Activated B cell treated with CpG ODN at 0.5 μM for 24 hours (primary cell): Measurements from ENCODE around the gene NANOS1. TPM values are rescaled to one million over a fixed set of nuclear protein-coding genes. Genes with fewer than 3 reads are reported as not detected.
A peak's percentile ranks its signal among the peaks of the same experiment; 100 is the strongest.

Experiments used
- ATAC-seq: fragments of 200-7000 bp; cut with Tn5 transposase; one replicate; pipeline ENCODE4 v1.10.0; 2021; ENCODE audit warnings: low read depth, mild to moderate bottlenecking, moderate library complexity
- CTCF ChIA-PET: fragments of 350-600 bp; sonication (Branson Sonifier 250); formaldehyde crosslinking; loops from one replicate; lab custom pipeline; 2021; ENCODE audit warnings: antibody characterized with exemption; lab: Charles Lee
- POLR2A ChIA-PET: fragments of 350-600 bp; sonication (Branson Sonifier 250); formaldehyde crosslinking; loops from one replicate; lab custom pipeline; 2021; ENCODE audit warnings: antibody characterized with exemption; lab: Charles Lee
- DNase-seq: peaks from one replicate; pipeline ENCODE4 v3.0.0; 2022
- H3K27ac Mint-ChIP-seq: one replicate; pipeline ENCODE4 v1.8.0; 2020; ENCODE audit warnings: mixed read lengths
- H3K27me3 Mint-ChIP-seq: one replicate; pipeline ENCODE4 v1.8.0; 2021; ENCODE audit warnings: mixed read lengths
- H3K36me3 Mint-ChIP-seq: one replicate; pipeline ENCODE4 v1.8.0; 2021; ENCODE audit warnings: low read depth, mixed read lengths
- H3K4me1 Mint-ChIP-seq: one replicate; pipeline ENCODE4 v1.8.0; 2021; ENCODE audit warnings: mixed read lengths
- H3K4me3 Mint-ChIP-seq: one replicate; pipeline ENCODE4 v1.8.0; 2020; ENCODE audit warnings: mild to moderate bottlenecking, mixed read lengths
- H3K9me3 Mint-ChIP-seq: one replicate; pipeline ENCODE4 v1.8.0; 2020; ENCODE audit warnings: mixed read lengths
- CTCF ChIP-seq: fragments of 200-600 bp; IDR thresholded peaks from one replicate; pipeline ENCODE4 v1.8.0; 2022; ENCODE audit warnings: antibody characterized with exemption, mild to moderate bottlenecking
- intact Hi-C: fragments of 100-400 bp; cut with micrococcal nuclease; formaldehyde crosslinking; loops from one replicate; pipeline ENCODE4 v1.15.1; 2024
- total RNA-seq: library from RNA; stranded (reverse); gene quantifications from 2 replicates; pipeline ENCODE4 v1.2.3, GENCODE V29; 2022

NANOS1 gene
- total RNA-seq, 1 donor from 2014 or later = 0.33 TPM

GRCh38 chr10:119028900-119029612, 458 bp upstream of the NANOS1 start:
- Mint-ChIP-seq H3K9me3 (no peaks in the 10 kb centered on the region), H3K4me3 (peak overlapping the region; percentile 71), H3K4me1 (peaks cover 22% of the 10 kb centered on the region), H3K36me3 (peaks cover 18% of the 10 kb centered on the region), H3K27ac (no peak overlapping the region), H3K27me3 (peaks cover 24% of the 10 kb centered on the region)
- POLR2A ChIA-PET = interaction anchor here (0.6 to 1.9 kb wide), 2 partner anchors 135 to 274 kb away, joined by 3 to 5 read pairs; partner anchors contain the start of gene CACUL1
- no peak for TF ChIP-seq CTCF
- ATAC-seq (peak; percentile 45), DNase-seq (peak; percentile 59)
- intact Hi-C loops = no loop called here
- CTCF ChIA-PET = no interaction called here

GRCh38 chr10:119030421-119031250, 1.1 kb downstream of the NANOS1 start:
- no peaks in the 10 kb centered on the region for H3K9me3 Mint-ChIP-seq
- peaks cover 22% of the 10 kb centered on the region for H3K4me1 Mint-ChIP-seq
- ChIA-PET POLR2A (interaction anchor here (1.3 to 1.9 kb wide), 2 partner anchors 9 to 276 kb away, joined by 3 to 5 read pairs; partner anchors contain the start of gene CACUL1), CTCF (no interaction called here)
- H3K27ac Mint-ChIP-seq = peak overlapping the region; percentile 68
- intact Hi-C loops = loop anchor here (1.0 to 10.0 kb wide), 5 partner anchors 50 to 688 kb away; partner anchors contain the start of genes CACUL1, EIF3A, FAM204A and SFXN4
- DNase-seq (peak; percentile 72), ATAC-seq (peak; percentile 80)
- peaks cover 23% of the 10 kb centered on the region for H3K27me3 Mint-ChIP-seq
- no peak for TF ChIP-seq CTCF
- H3K4me3 Mint-ChIP-seq = peak overlapping the region; percentile 75
- H3K36me3 Mint-ChIP-seq = peaks cover 27% of the 10 kb centered on the region

GRCh38 chr10:119031496-119032059, 2.1 kb downstream of the NANOS1 start:
- Mint-ChIP-seq H3K27me3 (peaks cover 16% of the 10 kb centered on the region), H3K4me3 (peak overlapping the region; percentile 50), H3K9me3 (no peaks in the 10 kb centered on the region), H3K36me3 (peaks cover 34% of the 10 kb centered on the region), H3K4me1 (peaks cover 22% of the 10 kb centered on the region), H3K27ac (no peak overlapping the region)
- TF ChIP-seq CTCF = no peak
- DNase-seq (no peak), ATAC-seq (no peak)
- intact Hi-C loops = loop anchor here (2.0 to 10.0 kb wide), 4 partner anchors 15 to 689 kb away; partner anchors contain the start of genes CACUL1 and FAM204A
- ChIA-PET POLR2A (interaction anchor here (0.6 to 1.3 kb wide), 2 partner anchors 8 to 50 kb away, joined by 3 read pairs; no protein-coding TSS in a partner anchor), CTCF (no interaction called here)

- ATAC-seq (no peak), DNase-seq (no peak)
- H3K36me3 Mint-ChIP-seq = peaks cover 84% of the 10 kb centered on the region
- ChIA-PET CTCF (no interaction called here), POLR2A (interaction anchor here (1.0 kb wide), 1 partner anchor 8 kb away, joined by 3 read pairs; no protein-coding TSS in a partner anchor)
- no peak overlapping the region for H3K4me3 Mint-ChIP-seq
- TF ChIP-seq CTCF = no peak
- no peaks in the 10 kb centered on the region for H3K4me1 Mint-ChIP-seq
- intact Hi-C loops = loop anchor here (10.0 kb wide), 1 partner anchor 474 kb away; no protein-coding TSS in a partner anchor
- H3K27ac Mint-ChIP-seq = no peak overlapping the region
- H3K9me3 Mint-ChIP-seq = no peaks in the 10 kb centered on the region
- no peaks in the 10 kb centered on the region for H3K27me3 Mint-ChIP-seq
Observed at GRCh38 chr10:119039161-119039560, 9.6 kb downstream of the NANOS1 start.
